ENCODE measurements around the gene NEK7.

GRCh38 chr1:198367296-198367695, 210.5 kb downstream of the NEK7 start:
- TF ChIP-seq POLR2AphosphoS5 (IDR thresholded peaks at IDR 0.05; ENCODE audit: low read depth, low read length) (no peak), POLR2A (IDR thresholded peaks at IDR 0.05; ENCODE audit: low read depth, low read length) (no peak), TAF1 (IDR thresholded peaks at IDR 0.05; ENCODE audit: borderline replicate concordance, low read depth, low read length) (no peak)

Data from GM12892 (cell line).